CD4-positive, alpha-beta memory T cell (primary cell): ENCODE data around the gene ACOXL. TPM values are rescaled to one million over a fixed set of nuclear protein-coding genes. Genes with fewer than 3 reads are reported as not detected.

Experiments used
- CTCF ChIA-PET: fragments of 350-600 bp; sonication (Branson Sonifier 250); formaldehyde crosslinking; loops from one replicate; lab custom pipeline; 2021; ENCODE audit warnings: inconsistent platforms; ENCODE audit not compliant: partially characterized antibody; lab: Charles Lee
- POLR2A ChIA-PET: fragments of 350-600 bp; sonication (Branson Sonifier 250); formaldehyde crosslinking; loops from one replicate; lab custom pipeline; 2021; ENCODE audit not compliant: partially characterized antibody; lab: Charles Lee
- DNase-seq, 5 donors: peaks; one replicate each; pipeline versions ENCODE4 v3.0.0 to v3.0.0-alpha.2; 2020 to 2022; ENCODE audit warnings: mixed read lengths in 1 of 5
- H3K27ac ChIP-seq: one replicate; pipeline ENCODE4 v1.7.0; 2013; ENCODE audit warnings: low read depth, low read length
- H3K27me3 ChIP-seq: 2 replicates; pipeline ENCODE4 v1.7.0; 2013; ENCODE audit warnings: mild to moderate bottlenecking, low read length, moderate library complexity; ENCODE audit not compliant: insufficient read depth
- H3K36me3 ChIP-seq: 2 replicates; pipeline ENCODE4 v1.7.0; 2013; ENCODE audit warnings: mild to moderate bottlenecking, low read length, moderate library complexity; ENCODE audit not compliant: insufficient read depth
- H3K4me1 ChIP-seq: 2 replicates; pipeline ENCODE4 v1.7.0; 2013; ENCODE audit warnings: mild to moderate bottlenecking, low read length, moderate library complexity; ENCODE audit not compliant: insufficient read depth
- H3K4me3 ChIP-seq, 2 donors: one replicate each; pipeline ENCODE4 v1.7.0; 2013; ENCODE audit warnings: low read length in 2 of 2, mild to moderate bottlenecking in 1 of 2
- H3K9me3 ChIP-seq, 2 donors: one replicate each; pipeline ENCODE4 v1.7.0; 2013; ENCODE audit warnings: low read length in 2 of 2, control low read depth in 1 of 2; ENCODE audit not compliant: control insufficient read depth in 1 of 2
- H3K27ac Mint-ChIP-seq, 7 donors: one replicate each; pipeline ENCODE4 v1.8.0; 2020 to 2021; ENCODE audit warnings: mixed read lengths in 7 of 7, mild to moderate bottlenecking in 6 of 7, inconsistent platforms in 3 of 7, moderate library complexity in 3 of 7
- H3K27me3 Mint-ChIP-seq, 2 donors: one replicate each; pipeline ENCODE4 v1.8.0; 2020 to 2021; ENCODE audit warnings: mixed read lengths in 2 of 2
- H3K36me3 Mint-ChIP-seq, 2 donors: one replicate each; pipeline ENCODE4 v1.8.0; 2020 to 2021; ENCODE audit warnings: mixed read lengths in 2 of 2, inconsistent platforms in 1 of 2, mild to moderate bottlenecking in 1 of 2
- H3K4me1 Mint-ChIP-seq, 4 donors: one replicate each; pipeline ENCODE4 v1.8.0; 2020 to 2021; ENCODE audit warnings: mixed read lengths in 4 of 4, mild to moderate bottlenecking in 1 of 4
- H3K4me3 Mint-ChIP-seq, 8 donors: one replicate each; pipeline ENCODE4 v1.8.0; 2020 to 2021; ENCODE audit warnings: mixed read lengths in 8 of 8, mild to moderate bottlenecking in 7 of 8, moderate library complexity in 6 of 8, inconsistent platforms in 3 of 8
- H3K9me3 Mint-ChIP-seq, 8 donors: one replicate each; pipeline ENCODE4 v1.8.0; 2020 to 2021; ENCODE audit warnings: mixed read lengths in 8 of 8, mild to moderate bottlenecking in 5 of 8, inconsistent platforms in 3 of 8, moderate library complexity in 1 of 8
- intact Hi-C: fragments of 100-400 bp; cut with micrococcal nuclease; formaldehyde crosslinking; loops from one replicate; pipeline ENCODE4 v1.15.1; 2023
- polyA plus RNA-seq, 2 donors: library from polyadenylated mRNA; unstranded; fragments of 300-500 nt; fragmentation: Illumina TruSeq; gene quantifications; one replicate each; pipeline ENCODE4 v1.2.3, GENCODE V29; 2021
- total RNA-seq, 2 experiments: library from RNA; stranded (reverse); gene quantifications; one replicate each; pipeline ENCODE4 v1.2.3, GENCODE V29; 2021

Gene ACOXL
- total and polyA plus RNA-seq, 4 experiments from 2014 or later = not detected

DNA sequence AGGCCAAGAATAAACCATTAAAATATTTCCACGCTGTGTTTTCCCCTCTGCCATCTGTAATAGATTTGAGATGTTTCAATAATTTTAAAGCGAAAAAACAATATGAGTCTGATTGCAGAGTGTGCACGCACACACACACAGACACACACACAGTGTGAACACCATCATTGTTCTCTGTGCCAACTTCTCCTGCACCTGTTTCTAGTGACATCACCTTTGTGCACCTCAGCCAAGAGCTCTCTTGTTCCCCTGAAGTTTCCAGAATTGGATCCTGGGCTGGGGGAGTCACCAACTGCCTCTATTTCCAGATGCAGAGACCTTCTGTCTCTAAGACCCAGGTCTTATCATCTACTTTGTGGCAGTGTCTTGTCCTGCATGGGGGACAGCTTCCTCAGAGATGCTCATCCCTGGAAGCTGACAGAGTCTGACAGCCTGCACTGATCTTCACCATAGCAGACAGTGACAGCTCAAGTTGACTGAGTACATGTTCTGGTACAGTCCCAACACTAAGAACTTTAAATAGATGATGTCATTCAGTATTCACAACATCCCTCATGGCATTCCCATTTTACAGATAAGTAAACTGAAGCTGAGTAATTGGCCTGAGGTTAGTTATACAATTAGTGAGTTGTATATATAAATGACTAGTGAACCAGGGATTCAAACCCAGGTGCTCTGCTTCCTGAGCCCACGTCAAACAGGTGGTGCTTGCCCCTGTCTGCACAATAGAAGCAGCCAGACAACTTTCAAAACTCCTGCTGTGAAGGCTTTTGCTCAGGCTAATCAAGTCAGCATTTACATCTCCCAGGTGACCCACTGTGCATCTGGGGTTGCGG, 39.4 kb downstream of the ACOXL start:
- H3K4me3 ChIP-seq = no peak overlapping the region
- no peak overlapping the region for H3K27ac ChIP-seq
- H3K9me3 ChIP-seq = no peaks in the 10 kb centered on the region
- Mint-ChIP-seq H3K27me3 (peaks cover 13 to 14% of the 10 kb centered on the region in 2 donors), H3K27ac (no peak overlapping the region), H3K9me3 (peaks cover 0 to 2% (median 0%) of the 10 kb centered on the region in 8 donors), H3K4me1 (no peaks in the 10 kb centered on the region), H3K36me3 (no peaks in the 10 kb centered on the region), H3K4me3 (no peak overlapping the region)
- ChIA-PET POLR2A (no interaction called here), CTCF (interaction anchor here (1.1 kb wide), 1 partner anchor 40 kb away, joined by 3 read pairs; no protein-coding TSS in a partner anchor)
- intact Hi-C loops = no loop called here
- no peak for DNase-seq
- no peaks in the 10 kb centered on the region for H3K27me3 ChIP-seq
- no peaks in the 10 kb centered on the region for H3K36me3 ChIP-seq
- H3K4me1 ChIP-seq = no peaks in the 10 kb centered on the region

DNA sequence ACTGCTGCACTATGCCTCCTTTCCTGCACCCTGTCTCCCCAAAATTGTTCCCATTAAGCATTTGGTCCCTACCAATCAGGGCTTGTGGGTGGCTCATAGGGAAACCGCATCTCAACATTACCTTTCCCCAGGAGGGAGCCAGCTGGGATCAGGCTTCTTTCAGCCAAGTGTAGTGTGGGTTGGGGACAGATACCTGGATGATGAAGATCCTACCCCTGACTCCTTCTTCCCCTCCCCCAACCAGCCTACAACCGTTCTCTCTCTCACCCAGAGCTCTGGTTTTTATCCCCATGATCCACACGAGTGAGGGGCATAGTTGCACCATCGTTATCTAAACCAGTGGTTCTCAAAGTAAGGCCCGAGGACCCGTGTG, 40.0 kb downstream of the ACOXL start:
- Histone ChIP-seq H3K27ac (no peak overlapping the region), H3K27me3 (no peaks in the 10 kb centered on the region), H3K4me1 (no peaks in the 10 kb centered on the region), H3K9me3 (no peaks in the 10 kb centered on the region), H3K4me3 (no peak overlapping the region), H3K36me3 (no peaks in the 10 kb centered on the region)
- ChIA-PET POLR2A (no interaction called here), CTCF (interaction anchor here (1.1 kb wide), 1 partner anchor 40 kb away, joined by 3 read pairs; no protein-coding TSS in a partner anchor)
- Mint-ChIP-seq H3K27ac (no peak overlapping the region), H3K9me3 (no peaks in the 10 kb centered on the region), H3K27me3 (peaks cover 11 to 12% of the 10 kb centered on the region in 2 donors), H3K4me1 (no peaks in the 10 kb centered on the region), H3K4me3 (no peak overlapping the region), H3K36me3 (no peaks in the 10 kb centered on the region)
- intact Hi-C loops = no loop called here
- DNase-seq = no peak

DNA sequence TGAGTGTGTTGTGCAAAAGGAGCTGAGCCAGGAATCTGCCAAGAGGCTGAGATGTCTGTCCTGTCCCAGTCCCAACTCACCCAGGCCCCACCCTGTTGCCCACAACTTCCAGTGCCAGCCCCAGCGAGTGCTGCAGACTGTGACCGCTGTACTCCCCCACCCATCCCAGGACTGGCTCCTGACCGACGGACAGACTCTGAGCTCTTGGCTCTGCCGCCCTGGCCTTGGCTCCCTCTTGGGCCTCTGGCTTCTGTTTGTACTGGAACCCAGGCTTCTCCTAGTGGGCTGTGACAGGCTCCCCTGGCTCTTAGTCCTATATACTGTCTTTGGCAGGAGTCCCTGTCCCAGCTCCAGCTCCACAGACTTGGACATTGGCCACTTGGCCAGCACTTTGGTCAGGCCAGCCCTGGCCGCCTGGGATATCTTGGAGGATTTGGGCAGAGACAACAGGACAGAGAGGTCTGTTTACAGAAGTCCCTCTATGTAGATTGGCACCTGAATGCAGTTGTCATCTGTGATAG, 41.1 kb downstream of the ACOXL start:
- Histone ChIP-seq H3K36me3 (no peaks in the 10 kb centered on the region), H3K27ac (no peak overlapping the region), H3K4me1 (no peaks in the 10 kb centered on the region), H3K9me3 (no peaks in the 10 kb centered on the region), H3K4me3 (no peak overlapping the region), H3K27me3 (no peaks in the 10 kb centered on the region)
- H3K4me1 Mint-ChIP-seq = no peaks in the 10 kb centered on the region
- DNase-seq = no peak
- H3K9me3 Mint-ChIP-seq = no peaks in the 10 kb centered on the region
- no peak overlapping the region for H3K4me3 Mint-ChIP-seq
- POLR2A ChIA-PET = no interaction called here
- H3K27ac Mint-ChIP-seq = no peak overlapping the region
- CTCF ChIA-PET = no interaction called here
- H3K27me3 Mint-ChIP-seq = peaks cover 9 to 14% of the 10 kb centered on the region in 2 donors
- intact Hi-C loops = no loop called here
- H3K36me3 Mint-ChIP-seq = no peaks in the 10 kb centered on the region

DNA sequence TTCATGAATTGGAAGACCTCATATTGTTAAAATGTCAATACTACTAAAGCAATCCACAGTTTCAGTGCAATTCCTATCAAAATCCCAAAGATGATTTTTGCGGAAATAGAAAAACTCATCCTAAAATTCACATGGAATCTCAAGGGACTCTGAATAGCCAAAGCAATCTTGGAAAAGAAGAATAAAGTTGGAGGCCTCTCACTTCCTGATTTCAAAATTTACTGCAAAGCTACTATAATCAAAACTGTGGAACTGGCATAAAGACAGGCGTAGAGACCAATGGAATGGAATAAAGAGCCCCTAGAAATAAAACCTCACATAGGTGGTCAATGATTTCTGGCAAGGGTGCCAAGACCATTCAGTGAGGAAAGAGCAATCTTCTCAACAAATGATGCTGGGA, 42.3 kb downstream of the ACOXL start:
- Histone ChIP-seq H3K4me3 (no peak overlapping the region), H3K4me1 (no peaks in the 10 kb centered on the region), H3K27me3 (no peaks in the 10 kb centered on the region), H3K27ac (no peak overlapping the region), H3K36me3 (no peaks in the 10 kb centered on the region), H3K9me3 (no peaks in the 10 kb centered on the region)
- ChIA-PET POLR2A (no interaction called here), CTCF (no interaction called here)
- no peak overlapping the region for H3K4me3 Mint-ChIP-seq
- intact Hi-C loops = no loop called here
- no peak for DNase-seq
- no peaks in the 10 kb centered on the region for H3K9me3 Mint-ChIP-seq
- H3K27me3 Mint-ChIP-seq = peaks cover 9 to 14% of the 10 kb centered on the region in 2 donors
- no peaks in the 10 kb centered on the region for H3K4me1 Mint-ChIP-seq
- no peak overlapping the region for H3K27ac Mint-ChIP-seq
- H3K36me3 Mint-ChIP-seq = no peaks in the 10 kb centered on the region

DNA sequence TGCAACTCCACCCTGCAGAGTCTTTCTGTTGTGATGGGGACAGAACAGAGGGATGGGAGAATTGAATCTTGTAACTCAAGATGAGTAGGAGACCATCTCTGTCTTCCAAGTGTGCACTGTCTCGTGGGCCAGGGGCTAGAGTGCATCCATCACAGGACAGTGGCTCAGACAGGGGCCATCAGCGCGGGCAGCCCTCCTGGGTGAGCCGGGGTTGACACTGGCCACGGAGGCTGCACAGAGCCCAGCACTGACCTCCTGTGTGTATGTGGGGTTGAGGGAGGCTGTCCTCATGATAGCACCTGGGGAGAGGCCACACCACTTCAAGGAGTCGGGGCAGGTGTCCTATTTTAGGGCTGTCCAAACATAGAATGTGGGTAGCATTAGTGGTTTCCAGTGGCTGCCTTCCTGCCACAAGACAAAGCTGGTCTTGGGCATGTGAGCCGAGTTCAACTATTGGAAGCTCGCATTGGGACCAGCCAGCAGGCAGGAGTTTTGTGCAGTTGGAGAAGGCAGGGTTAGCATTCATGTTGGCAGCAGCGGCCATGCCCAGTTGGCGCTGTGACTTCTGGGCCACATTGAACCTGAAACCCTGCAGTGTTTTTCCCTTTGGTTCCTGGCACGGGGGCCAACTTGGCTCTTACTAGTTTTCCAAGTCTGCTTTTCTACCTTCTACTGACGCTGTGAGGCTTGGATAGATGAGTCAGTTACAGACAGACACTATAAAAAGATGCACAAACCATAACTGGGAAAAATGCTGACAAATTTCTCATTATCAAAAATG, 45.3 kb downstream of the ACOXL start:
- Mint-ChIP-seq H3K27me3 (peaks cover 5 to 11% of the 10 kb centered on the region in 2 donors), H3K4me3 (no peak overlapping the region), H3K36me3 (no peaks in the 10 kb centered on the region), H3K27ac (no peak overlapping the region), H3K4me1 (no peaks in the 10 kb centered on the region), H3K9me3 (no peaks in the 10 kb centered on the region)
- ChIA-PET POLR2A (no interaction called here), CTCF (no interaction called here)
- intact Hi-C loops = no loop called here
- H3K4me1 ChIP-seq = no peaks in the 10 kb centered on the region
- DNase-seq = no peak
- no peak overlapping the region for H3K4me3 ChIP-seq
- no peak overlapping the region for H3K27ac ChIP-seq
- H3K9me3 ChIP-seq = no peaks in the 10 kb centered on the region
- no peaks in the 10 kb centered on the region for H3K27me3 ChIP-seq
- H3K36me3 ChIP-seq = no peaks in the 10 kb centered on the region

DNA sequence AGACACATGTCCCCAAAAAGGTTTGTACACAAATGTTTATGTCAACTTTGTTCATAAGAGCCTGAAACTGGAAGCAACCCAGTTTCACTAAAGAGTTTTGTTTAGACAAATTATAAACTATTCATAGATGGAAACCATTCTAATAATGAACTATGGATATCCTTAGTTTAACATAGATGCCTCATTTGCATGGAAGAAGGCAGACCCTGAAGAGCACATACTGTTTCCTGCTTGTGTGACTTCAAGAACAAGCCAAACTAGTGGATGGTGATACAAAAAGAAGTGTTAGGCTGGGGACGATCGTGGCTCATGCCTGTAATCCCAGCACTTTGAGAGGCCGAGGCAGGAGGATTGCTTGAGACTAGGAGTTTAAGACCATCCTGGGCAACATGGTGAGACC, 48.1 kb downstream of the ACOXL start:
- Histone ChIP-seq H3K4me1 (no peaks in the 10 kb centered on the region), H3K27me3 (peaks cover 4% of the 10 kb centered on the region), H3K4me3 (no peak overlapping the region), H3K27ac (no peak overlapping the region), H3K9me3 (no peaks in the 10 kb centered on the region), H3K36me3 (no peaks in the 10 kb centered on the region)
- ChIA-PET CTCF (no interaction called here), POLR2A (no interaction called here)
- intact Hi-C loops = no loop called here
- DNase-seq = no peak
- H3K4me1 Mint-ChIP-seq = no peaks in the 10 kb centered on the region
- no peak overlapping the region for H3K27ac Mint-ChIP-seq
- no peak overlapping the region for H3K4me3 Mint-ChIP-seq
- peaks cover 2 to 7% of the 10 kb centered on the region in 2 donors for H3K27me3 Mint-ChIP-seq
- no peaks in the 10 kb centered on the region for H3K36me3 Mint-ChIP-seq
- H3K9me3 Mint-ChIP-seq = no peaks in the 10 kb centered on the region

DNA sequence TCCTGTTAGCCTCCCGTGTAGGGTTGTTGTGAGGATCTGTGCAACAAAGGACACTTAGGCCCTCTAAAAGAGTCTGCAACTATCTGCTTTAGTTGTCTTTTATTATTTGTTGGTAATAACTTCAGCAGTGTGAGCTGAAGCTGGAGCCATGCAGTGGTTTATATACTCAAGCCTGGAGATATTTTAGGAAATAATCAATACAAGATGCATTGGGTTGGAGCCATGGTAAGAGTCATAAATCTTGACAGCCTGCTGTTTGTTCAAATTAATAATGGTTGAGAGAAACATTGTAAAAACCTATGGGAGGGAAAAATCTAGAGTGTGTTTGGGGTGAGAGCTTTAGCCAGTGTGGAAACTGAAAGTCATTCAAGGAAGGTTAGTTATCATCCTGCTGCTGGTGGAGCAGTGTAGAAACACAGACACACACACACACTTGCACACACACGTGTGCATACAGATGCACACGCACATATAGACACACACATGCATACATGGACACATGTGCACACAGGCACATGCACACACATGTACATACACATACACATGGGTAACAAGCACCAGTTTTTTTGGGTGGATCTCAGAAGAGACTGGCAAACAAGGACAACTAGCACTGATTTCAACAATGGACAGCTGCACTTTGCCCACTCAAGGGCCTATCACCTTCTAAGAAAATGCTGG, 51.0 kb downstream of the ACOXL start:
- Mint-ChIP-seq H3K4me1 (no peaks in the 10 kb centered on the region), H3K36me3 (no peaks in the 10 kb centered on the region), H3K9me3 (peaks cover 0 to 4% (median 0%) of the 10 kb centered on the region in 8 donors), H3K4me3 (no peak overlapping the region), H3K27me3 (peaks cover 13% of the 10 kb centered on the region in 2 donors), H3K27ac (no peak overlapping the region)
- Histone ChIP-seq H3K27ac (no peak overlapping the region), H3K27me3 (peaks cover 4% of the 10 kb centered on the region), H3K9me3 (no peaks in the 10 kb centered on the region), H3K4me3 (no peak overlapping the region), H3K36me3 (no peaks in the 10 kb centered on the region), H3K4me1 (no peaks in the 10 kb centered on the region)
- ChIA-PET POLR2A (no interaction called here), CTCF (no interaction called here)
- intact Hi-C loops = no loop called here
- no peak for DNase-seq
